Neural cell (in vitro differentiated cells): ENCODE measurements around the gene HMCN2. TPM values are rescaled to one million over a fixed set of nuclear protein-coding genes. Genes with fewer than 3 reads are reported as not detected.

ENCODE experiments used
- H2AFZ ChIP-seq: fragments of 200-600, 300-800 bp; sonication (generic), shearing (Covaris generic); 2 replicates; pipeline ENCODE4 v1.6.0; 2014; ENCODE audit warnings: low read depth, mild to moderate bottlenecking, antibody characterized with exemption, low read length, moderate library complexity
- H3F3A ChIP-seq: fragments of 200-600 bp; shearing (Covaris generic); 2 replicates; pipeline ENCODE4 v1.6.1; 2016; ENCODE audit warnings: mild to moderate bottlenecking, moderate library complexity, mixed read lengths, antibody characterized with exemption, low read length; ENCODE audit not compliant: insufficient read depth, poor library complexity, severe bottlenecking
- H3K27ac ChIP-seq: fragments of 200-600, 300-800 bp; sonication (generic), shearing (Covaris generic); 2 replicates; pipeline ENCODE4 v1.5.1; 2014; ENCODE audit warnings: mild to moderate bottlenecking, low read length, moderate library complexity
- H3K27me3 ChIP-seq: fragments of 300-800, 200-600 bp; sonication (generic), shearing (Covaris generic); 2 replicates; pipeline ENCODE4 v1.6.0; 2014; ENCODE audit warnings: mild to moderate bottlenecking, low read depth, low read length, moderate library complexity; ENCODE audit not compliant: insufficient read depth
- H3K36me3 ChIP-seq: fragments of 300-800, 200-600 bp; sonication (generic), shearing (Covaris generic); 2 replicates; pipeline ENCODE4 v1.5.1; 2014; ENCODE audit warnings: mild to moderate bottlenecking, antibody characterized with exemption, low read length, moderate library complexity; ENCODE audit not compliant: insufficient read depth
- H3K4me2 ChIP-seq: fragments of 300-800, 200-600 bp; sonication (generic), shearing (Covaris generic); 2 replicates; pipeline ENCODE4 v1.6.0; 2014; ENCODE audit warnings: mild to moderate bottlenecking, low read length
- H3K4me3 ChIP-seq: fragments of 300-800, 200-600 bp; sonication (generic), shearing (Covaris generic); 2 replicates; pipeline ENCODE4 v1.5.1; 2014; ENCODE audit warnings: mild to moderate bottlenecking, low read length, moderate library complexity
- H3K79me2 ChIP-seq: fragments of 200-600 bp; shearing (Covaris generic); replicated peaks from 2 replicates; pipeline ENCODE4 v1.6.0; 2014; ENCODE audit warnings: mild to moderate bottlenecking, low read length, moderate library complexity; ENCODE audit not compliant: insufficient read depth
- H3K9ac ChIP-seq: fragments of 300-800, 200-600 bp; sonication (generic), shearing (Covaris generic); 2 replicates; pipeline ENCODE4 v1.6.1; 2016; ENCODE audit warnings: mild to moderate bottlenecking, low read length, mixed read lengths
- H3K9me2 ChIP-seq: fragments of 200-600 bp; shearing (Covaris generic); 2 replicates; pipeline ENCODE4 v1.6.1; 2016; ENCODE audit warnings: mild to moderate bottlenecking, low read length, mixed read lengths; ENCODE audit not compliant: insufficient read depth
- H3K9me3 ChIP-seq: fragments of 200-600, 300-800 bp; sonication (generic), shearing (Covaris generic); 2 replicates; pipeline ENCODE4 v1.6.1; 2016; ENCODE audit warnings: mild to moderate bottlenecking, mixed run types, low read length, moderate library complexity, mixed read lengths
- H4K20me1 ChIP-seq: fragments of 200-600 bp; shearing (Covaris generic); 2 replicates; pipeline ENCODE4 v1.6.1; 2016; ENCODE audit warnings: mild to moderate bottlenecking, mixed run types; ENCODE audit not compliant: insufficient read depth
- CTCF ChIP-seq: fragments of 450-650 bp; IDR thresholded peaks from 2 replicates; pipeline ENCODE4 v1.5.1; 2014; ENCODE audit warnings: antibody characterized with exemption, mild to moderate bottlenecking, moderate library complexity; ENCODE audit not compliant: poor library complexity, severe bottlenecking
- EP300 ChIP-seq: fragments of 450-650 bp; conservative IDR thresholded peaks from 2 replicates; pipeline ENCODE4 v1.6.1; 2014; ENCODE audit warnings: antibody characterized with exemption, mild to moderate bottlenecking, moderate library complexity; ENCODE audit not compliant: poor library complexity, severe bottlenecking
- EZH2 ChIP-seq: fragments of 200-600, 300-800 bp; shearing (Covaris generic), sonication (generic); IDR thresholded peaks from 2 replicates; pipeline ENCODE4 v1.6.1; 2014; ENCODE audit warnings: antibody characterized with exemption, low read length, borderline replicate concordance, mild to moderate bottlenecking; ENCODE audit not compliant: insufficient read depth, poor library complexity, severe bottlenecking
- MXI1 ChIP-seq: fragments of 450-650 bp; conservative IDR thresholded peaks from 2 replicates; pipeline ENCODE4 v1.6.1; 2014; ENCODE audit warnings: antibody characterized with exemption, mild to moderate bottlenecking; ENCODE audit not compliant: poor library complexity, severe bottlenecking
- POLR2AphosphoS5 ChIP-seq: IDR thresholded peaks from 2 replicates; pipeline ENCODE4 v1.6.1; 2012
- RAD21 ChIP-seq: fragments of 450-650 bp; conservative IDR thresholded peaks from 2 replicates; pipeline ENCODE4 v1.6.1; 2014; ENCODE audit warnings: antibody characterized with exemption, mild to moderate bottlenecking, moderate library complexity
- REST ChIP-seq: IDR thresholded peaks from 2 replicates; pipeline ENCODE4 v1.6.1; 2012; ENCODE audit warnings: borderline replicate concordance
- SMC3 ChIP-seq: fragments of 450-650 bp; conservative IDR thresholded peaks from 2 replicates; pipeline ENCODE4 v1.6.1; 2014; ENCODE audit warnings: antibody characterized with exemption, mild to moderate bottlenecking, moderate library complexity; ENCODE audit not compliant: poor library complexity
- TAF1 ChIP-seq: IDR thresholded peaks from 2 replicates; pipeline ENCODE4 v1.6.1; 2012; ENCODE audit warnings: low read depth
- polyA plus RNA-seq: library from polyadenylated mRNA; depleted of rRNA; stranded (reverse); fragments of >200 nt; gene quantifications from 2 replicates; pipeline ENCODE4 v1.2.3, GENCODE V29; 2014

Gene HMCN2
- polyA plus RNA-seq, 1 donor from 2014 or later, result 1.7 TPM

- TF ChIP-seq MXI1, result no peak
- TF ChIP-seq EZH2, result no peak
- TF ChIP-seq CTCF, result no peak
- TF ChIP-seq RAD21, result no peak
- TF ChIP-seq SMC3, result no peak
- TF ChIP-seq REST, result no peak
- no peak for TF ChIP-seq EP300
- no peak for TF ChIP-seq POLR2AphosphoS5
- no peak for TF ChIP-seq TAF1
- Histone ChIP-seq H3K4me2 (no peak overlapping the region), H3K27ac (no peak overlapping the region)
Observed at GRCh38 chr9:130390986-130391385, 125.4 kb downstream of the HMCN2 start.

GRCh38 chr9:130391866-130392265 lies 126.3 kb downstream of the HMCN2 start:
- Histone ChIP-seq H3F3A (no peaks in the 10 kb centered on the region), H3K9me2 (no peaks in the 10 kb centered on the region), H3K9ac (no peak overlapping the region), H3K4me3 (no peak overlapping the region), H3K27me3 (no peaks in the 10 kb centered on the region), H3K36me3 (no peaks in the 10 kb centered on the region), H3K9me3 (no peaks in the 10 kb centered on the region), H3K79me2 (no peaks in the 10 kb centered on the region), H3K27ac (no peak overlapping the region), H3K4me2 (no peak overlapping the region), H4K20me1 (no peaks in the 10 kb centered on the region), H2AFZ (no peak overlapping the region)
- TF ChIP-seq REST, result no peak
- no peak for TF ChIP-seq EP300
- TF ChIP-seq SMC3, result no peak
- TF ChIP-seq RAD21, result no peak
- no peak for TF ChIP-seq TAF1
- no peak for TF ChIP-seq POLR2AphosphoS5
- TF ChIP-seq MXI1, result no peak
- no peak for TF ChIP-seq CTCF
- no peak for TF ChIP-seq EZH2

More at GRCh38 chr9:130390986-130391385, 125.4 kb downstream of the HMCN2 start:
- Histone ChIP-seq H3K27me3 (no peaks in the 10 kb centered on the region), H4K20me1 (no peaks in the 10 kb centered on the region), H3K36me3 (no peaks in the 10 kb centered on the region), H2AFZ (no peak overlapping the region), H3K4me3 (no peak overlapping the region), H3K9me3 (no peaks in the 10 kb centered on the region), H3F3A (no peaks in the 10 kb centered on the region), H3K9me2 (no peaks in the 10 kb centered on the region), H3K9ac (no peak overlapping the region), H3K79me2 (no peaks in the 10 kb centered on the region)
